GM15510 (cell line): ENCODE data around the gene MBP.

Experiments used
- POLR2A ChIP-seq: IDR thresholded peaks from 3 replicates; pipeline ENCODE4 v1.6.1; 2011; ENCODE audit warnings: borderline replicate concordance; ENCODE audit not compliant: insufficient read length; ENCODE audit errors: extremely low read depth

MBP gene

DNA sequence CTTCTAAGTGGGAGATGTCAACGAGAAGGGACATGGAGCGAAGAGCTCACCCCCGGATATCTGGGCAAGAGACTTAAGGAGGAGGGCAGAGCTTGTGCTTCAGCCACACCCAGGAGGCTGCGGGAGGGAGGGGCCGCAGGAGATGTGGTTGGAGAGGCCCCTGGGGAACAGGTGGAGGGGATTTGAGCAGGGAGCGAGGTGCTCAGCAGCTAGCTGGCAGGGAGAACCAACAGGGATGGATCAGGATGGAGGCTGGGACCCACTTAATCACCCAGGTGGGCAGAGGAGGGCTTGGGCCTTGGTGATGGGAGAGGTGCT, 78.3 kb downstream of the MBP start:
- no peak for TF ChIP-seq POLR2A

DNA sequence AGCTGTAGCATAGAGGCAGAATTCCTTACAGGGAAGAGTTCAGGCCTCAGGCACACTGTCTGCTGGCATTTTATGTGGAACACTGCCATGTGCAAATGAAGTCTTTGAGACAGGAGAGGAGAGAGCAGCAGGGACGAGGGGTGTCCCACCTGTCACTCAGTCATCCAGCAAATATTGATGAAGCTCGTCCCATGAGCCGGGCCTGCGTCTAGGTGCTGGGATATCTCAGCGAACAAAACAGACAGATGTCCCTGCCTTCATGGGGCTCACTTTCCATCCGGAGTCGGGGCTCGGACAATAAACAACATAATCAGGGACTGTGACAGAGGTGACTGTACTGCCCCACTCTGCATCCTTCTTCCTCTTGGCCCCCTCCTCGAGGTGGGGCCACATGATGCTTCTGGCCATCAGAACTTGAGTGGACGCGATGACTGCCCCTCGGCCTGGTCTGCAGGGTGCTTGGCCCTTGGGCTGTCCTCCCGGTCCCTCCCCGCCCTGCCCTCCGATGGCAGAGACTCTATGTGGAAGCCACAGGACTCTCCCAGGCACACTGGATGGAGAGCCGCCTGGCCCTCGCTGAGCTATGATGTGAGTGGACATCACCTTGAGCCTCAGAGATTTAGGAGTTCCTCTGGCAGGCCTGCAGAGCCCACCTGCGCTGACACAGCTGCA, 78.8 kb downstream of the MBP start:
- no peak for TF ChIP-seq POLR2A

DNA sequence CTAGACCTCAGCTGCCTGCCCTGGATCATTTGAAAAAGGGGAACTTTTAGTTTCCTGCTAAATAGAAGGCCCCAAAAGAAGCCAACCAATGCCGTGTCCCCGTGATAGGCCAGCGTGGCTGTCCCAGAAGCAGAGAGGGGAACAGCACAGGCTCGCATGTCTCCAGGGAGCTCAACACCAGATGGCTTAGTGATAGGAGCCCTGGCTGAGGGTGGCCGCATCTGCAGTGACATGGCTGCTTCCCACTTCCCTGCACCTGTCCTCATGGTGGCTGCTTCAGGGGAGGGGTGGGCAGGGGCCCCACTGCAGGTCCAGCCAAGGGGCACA, 79.6 kb downstream of the MBP start:
- TF ChIP-seq POLR2A: no peak

DNA sequence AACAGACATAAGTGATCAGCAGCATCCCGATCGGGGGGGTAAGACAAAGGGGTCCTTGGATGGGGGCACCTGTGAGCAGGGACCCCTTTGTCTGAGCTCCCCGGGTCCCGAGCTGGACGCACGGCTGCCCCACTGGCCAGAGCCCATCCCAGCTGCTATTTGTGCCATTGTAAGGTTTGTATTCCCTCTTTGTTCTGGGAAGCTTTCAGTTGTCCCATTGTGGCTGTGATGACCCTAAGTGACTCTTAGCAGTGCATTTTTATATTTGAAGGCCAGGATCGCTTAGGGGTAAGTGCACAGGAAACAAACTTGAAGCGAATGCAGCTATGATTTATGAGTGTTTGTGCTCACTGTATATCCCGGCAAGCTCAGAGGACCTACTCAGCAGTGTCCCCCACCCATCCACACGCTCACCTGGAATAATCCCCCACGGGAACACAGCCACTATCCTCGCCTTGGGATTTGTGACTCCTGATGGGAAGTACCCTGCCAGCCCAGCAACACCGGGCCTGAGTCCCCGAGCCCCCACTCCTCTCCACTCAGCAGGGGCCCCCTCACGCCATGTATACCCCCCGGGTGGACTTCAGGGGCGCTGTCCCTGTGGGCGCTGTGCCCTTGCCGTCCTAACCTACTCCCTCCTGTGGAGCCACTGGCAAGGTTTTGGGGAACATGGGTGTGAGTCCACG, 80.1 kb downstream of the MBP start:
- TF ChIP-seq POLR2A: no peak

DNA sequence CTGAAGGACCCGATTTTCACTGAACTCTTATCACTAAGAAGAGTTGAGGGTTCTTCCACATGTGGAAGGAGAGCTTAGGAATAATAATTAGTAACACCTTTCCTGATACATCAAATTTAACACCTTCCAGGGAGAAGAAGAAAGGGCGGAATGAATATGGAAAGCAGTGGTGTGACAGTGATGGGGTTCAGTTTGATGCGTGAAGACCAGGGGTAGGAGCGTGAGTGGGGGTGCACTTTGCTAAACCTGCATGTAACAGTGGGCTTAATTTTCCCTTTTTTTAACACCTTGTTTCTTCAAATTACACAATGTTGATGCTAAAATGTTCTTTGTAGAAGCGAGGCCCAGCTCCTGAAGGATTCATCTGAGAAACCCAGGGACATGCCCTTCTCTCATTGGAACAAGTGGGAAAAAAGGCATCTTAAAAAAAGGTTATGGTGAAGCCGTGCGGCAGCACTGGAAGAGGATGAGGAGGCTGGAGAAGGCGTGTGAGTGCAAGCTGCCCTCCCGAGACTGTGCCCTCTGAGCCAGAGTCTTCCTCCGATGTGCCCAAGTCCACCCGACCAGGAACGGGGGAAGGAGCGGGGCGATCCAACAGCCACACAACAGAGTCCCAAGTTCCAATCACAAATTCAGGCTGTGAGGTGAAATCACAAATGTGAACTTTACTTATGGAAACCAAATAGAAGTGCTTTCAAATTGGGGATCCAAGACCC, 80.8 kb downstream of the MBP start:
- no peak for TF ChIP-seq POLR2A

DNA sequence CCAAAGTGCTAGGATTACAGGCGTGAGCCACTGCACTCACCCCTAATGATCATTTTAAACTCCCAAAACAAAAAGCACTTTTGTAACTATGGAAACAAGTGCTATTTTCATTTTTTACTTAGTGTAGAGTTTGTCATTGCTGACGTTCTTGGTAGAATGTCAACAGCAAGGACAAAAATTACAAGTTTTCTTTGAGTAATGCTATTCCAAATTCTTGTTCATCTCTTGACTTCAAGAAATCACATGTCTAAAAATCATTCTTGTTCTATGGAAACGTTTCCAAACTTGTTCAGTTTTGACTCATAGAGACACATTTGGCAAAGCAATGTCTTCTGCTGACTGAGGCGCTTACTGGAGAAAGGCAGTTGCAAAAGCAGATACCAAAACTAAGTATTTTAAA, 82.6 kb downstream of the MBP start:
- TF ChIP-seq POLR2A: no peak

DNA sequence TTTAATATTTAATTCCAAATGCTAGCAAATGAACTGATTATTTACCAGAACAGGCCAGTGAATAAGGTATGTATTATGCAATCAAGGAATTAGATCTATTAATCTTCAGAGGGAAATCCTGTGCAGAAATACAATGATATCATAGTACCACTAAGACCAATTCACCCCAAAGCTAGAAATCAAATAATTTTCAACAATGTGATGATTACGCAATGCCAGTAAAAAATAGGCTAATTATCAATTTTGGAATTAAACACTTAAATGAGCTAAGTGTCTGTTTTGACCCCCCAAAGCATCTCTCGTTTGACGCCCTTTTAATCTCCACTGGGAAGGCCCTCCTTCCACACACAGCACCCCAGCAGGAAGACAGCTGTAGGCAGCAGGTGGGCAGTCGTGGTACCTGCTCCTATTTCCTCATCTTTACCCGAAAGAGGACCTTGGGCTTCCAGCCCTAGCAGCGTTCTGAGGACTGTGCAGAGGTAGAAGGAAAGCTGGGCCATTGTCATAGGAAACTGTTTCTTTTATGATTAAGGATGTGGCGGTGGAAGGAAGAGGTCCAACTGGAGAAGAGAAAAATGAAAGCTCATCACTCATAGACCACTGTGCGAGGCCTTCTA, 84.7 kb downstream of the MBP start:
- TF ChIP-seq POLR2A: no peak

DNA sequence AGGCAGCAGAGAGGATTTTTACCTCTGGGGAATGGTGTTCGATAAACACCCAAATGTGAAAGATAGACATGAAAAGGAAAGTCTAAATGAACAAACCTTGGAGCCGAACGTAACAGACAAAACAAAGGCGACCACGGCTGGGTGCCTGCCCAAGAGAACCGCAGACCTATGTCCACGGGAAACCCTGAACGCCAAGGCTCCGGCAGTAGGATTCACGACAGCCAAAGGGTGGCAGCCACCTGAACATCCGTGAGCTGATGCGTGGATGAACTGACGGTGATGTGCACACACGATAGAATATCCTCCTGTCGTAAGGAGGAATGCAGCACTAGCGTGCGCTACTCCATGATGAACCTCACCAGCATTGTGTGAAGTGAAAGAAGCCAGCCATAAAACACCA, 85.6 kb downstream of the MBP start:
- TF ChIP-seq POLR2A: no peak

DNA sequence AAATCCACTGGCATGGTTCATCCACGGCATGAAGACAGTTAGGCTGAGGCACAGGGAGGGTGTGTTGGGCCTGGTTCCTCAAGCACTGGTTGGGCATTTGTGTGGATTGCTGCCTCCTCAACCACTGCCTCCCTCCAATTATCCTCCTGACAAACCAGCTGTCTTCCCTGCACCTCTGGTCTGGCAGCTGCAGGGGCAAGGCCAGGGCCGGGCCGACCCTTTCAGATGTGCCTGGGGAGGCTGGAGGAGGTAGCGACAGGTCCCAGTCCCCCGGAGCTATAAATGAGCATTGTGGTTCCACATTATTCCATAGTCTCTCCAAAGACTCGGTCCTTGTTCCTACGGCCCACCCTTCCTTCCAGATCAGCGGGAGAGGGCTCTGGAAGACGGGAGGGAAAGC, 86.2 kb downstream of the MBP start:
- no peak for TF ChIP-seq POLR2A

DNA sequence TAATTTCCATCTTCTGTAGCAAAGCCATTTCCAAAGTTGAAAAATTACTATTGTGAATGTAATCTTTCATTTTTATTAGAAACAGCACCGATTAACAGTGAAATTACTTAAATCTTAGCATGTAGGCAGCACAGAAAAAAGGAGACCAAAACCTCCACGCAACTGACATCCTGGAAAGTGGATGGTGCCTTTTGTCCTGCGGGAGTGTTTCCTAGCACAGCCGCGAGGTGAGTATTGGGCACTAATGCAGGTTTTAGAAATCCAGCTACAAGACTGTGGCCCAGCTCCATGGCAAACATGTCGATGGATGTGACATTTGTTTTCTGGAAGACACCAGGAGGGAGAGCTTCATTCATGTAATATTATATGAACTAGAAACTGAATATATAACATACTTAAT, 86.9 kb downstream of the MBP start:
- TF ChIP-seq POLR2A: no peak

DNA sequence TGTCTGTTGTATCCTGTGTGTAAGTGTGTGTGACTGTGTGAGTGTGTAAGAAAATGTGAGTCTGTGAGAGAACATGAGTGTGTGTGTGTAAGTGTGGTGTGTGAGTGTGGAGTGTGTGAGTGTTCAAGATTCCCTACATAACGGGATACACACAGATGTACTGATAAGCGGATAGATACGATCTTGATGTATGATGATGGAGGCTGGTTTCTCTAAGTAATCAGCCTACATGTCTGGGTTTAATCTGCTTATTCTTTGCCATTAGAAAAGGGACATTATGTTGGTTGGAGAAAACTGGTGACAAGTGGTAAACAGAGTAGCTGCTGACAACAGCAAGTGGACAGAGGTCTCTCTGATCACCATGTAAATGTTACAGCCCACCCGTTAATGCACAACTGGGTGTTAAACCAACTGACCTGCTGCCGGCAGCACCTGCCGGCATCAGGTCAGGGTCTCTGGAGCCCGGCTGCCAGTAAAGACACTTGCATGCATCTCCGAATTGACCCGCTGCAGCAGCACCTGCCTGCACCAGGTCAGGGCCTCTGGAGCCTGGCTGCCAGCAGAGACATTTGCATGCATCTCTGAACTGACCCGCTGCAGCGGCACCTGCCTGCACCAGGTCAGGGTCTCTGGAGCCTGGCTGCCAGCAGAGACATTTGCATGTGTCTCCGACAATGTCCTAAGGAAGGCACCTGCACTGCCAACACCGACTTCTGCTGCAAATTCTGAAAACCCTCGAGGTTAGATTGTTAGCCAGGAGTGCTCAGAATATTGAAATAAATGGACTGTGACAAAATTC, 87.5 kb downstream of the MBP start:
- TF ChIP-seq POLR2A: no peak

DNA sequence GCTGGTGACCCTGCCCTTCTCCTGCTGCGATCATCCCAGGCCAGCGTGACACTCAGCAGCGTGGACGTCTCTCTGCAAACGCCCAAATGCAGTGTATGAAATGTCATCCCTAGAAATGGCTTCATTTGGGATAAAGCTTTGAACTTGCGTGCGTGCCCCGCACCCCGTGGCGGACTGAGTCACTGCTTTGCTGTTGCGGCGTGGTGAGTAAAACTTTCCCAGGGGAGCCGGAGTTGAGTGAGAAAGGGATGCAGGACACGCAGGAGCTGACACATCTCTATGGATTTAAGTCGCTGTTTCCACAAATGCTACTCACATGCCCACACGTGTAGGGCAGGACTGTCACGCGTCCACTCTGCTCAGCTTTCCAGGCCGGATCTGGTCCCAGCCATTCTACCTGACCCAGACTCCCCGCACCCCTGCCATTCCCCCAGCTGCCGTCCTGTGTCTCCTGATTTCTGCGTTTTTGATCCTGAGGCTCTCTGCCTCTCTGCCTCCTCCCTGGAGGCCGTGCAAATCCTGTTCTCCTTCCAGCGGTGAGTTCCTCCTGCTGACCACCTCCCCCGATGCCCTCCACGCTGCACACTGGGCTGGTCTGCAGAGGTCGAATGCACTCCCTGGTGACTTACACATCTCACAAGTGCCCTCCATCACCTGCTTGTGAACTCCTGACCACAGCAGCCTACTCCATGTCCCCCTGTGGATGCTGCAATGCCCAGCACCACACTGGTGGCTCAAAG, 88.9 kb downstream of the MBP start:
- TF ChIP-seq POLR2A: no peak

DNA sequence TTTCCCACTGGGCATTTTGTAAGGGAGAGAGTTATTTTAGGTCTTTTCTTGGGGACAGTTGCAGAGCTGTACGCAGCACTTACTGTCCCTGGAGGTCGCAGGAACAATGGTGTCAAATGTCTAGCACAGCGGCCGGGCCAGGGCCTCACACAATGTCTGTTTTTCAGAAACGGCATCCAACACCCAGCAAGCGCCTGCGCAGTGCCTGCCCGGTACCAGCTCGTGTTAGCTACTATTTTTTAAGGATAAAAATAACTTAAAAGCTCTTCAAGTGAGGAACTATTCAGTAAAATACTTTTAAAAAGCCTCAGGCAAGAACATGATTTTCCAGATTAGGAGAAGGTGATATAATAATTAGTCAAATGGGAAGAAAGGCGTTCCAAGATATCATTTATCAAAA, 90.0 kb downstream of the MBP start:
- TF ChIP-seq POLR2A: no peak

DNA sequence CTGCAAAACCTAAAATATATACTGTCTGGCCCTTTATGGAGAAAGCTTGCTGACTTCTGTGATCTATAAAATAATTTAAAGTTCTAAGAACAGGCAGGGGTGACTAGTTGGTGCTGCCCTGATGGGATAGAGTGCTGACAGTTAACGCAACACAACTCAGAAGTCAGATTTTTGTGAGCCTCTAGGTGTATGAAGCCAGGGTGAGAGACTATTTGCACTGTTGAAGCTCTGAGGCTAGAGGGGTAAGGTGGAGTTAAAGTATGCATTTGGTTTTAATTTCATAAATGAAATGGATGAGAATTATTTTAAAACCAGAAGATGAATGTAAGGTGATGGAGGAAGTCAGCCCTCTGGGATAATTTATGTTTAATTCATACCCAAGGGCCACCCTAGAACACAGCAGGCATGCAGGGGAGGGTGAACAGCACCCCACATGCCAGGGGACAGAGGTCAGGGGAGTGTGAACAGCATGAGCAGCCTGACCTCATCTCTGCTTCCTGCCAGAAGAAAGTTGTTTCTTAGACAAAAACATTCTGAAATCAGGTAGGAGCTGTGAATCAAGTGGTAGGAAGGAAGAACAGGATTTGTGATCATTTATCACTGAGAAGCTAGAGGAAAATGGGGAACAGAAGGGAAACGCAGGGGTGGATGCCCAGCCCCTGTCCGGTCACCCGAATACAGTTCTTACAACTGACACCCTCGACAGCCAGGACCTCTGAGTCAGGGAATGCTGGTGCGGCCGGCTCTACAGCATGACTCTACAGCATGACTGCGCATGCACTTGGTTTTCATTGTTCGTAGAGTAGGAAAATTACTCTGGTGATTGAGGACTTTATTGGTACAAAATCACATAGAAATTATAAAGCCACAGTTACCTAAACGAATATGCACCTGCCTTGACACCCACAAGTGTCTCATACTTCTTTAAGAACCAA, 93.1 kb downstream of the MBP start:
- TF ChIP-seq POLR2A: no peak

DNA sequence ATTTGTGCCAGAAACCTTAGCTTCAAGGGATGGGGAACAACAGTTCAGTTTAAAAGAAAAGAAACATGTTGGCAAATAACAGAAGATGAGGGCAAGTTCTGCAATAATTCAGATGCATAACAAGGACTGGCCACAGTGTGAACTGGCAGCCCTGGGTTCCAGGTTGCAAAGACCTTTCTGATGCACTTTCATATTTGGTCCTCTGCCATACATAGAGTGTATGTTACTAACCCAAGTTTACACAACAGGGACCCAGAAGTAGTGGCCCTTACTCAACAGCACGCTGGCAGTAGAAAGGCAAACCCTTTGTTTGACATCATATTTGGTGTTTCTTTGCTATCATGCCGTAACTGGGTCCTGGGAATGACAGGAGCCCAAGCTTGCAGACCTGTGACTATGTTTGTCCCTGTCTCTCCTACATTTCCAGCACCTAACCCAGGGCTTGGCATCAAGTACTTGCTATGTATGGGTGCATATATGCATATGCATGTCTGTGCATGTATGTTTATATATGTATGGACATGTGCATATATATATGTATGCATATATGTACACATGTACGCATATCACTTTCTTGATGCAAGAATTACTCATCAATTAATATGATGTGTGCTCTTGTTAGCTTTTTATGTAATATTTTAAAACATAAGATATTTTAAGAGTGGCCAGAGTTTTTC, 94.3 kb downstream of the MBP start:
- TF ChIP-seq POLR2A: no peak
